OCI-LY3 (cell line): ENCODE measurements around the gene RTN3.

Source experiments
- H2AFZ ChIP-seq: fragments of 200-600, 300-600 bp; shearing (Covaris generic); 2 replicates; pipeline ENCODE4 v1.6.0; 2014; ENCODE audit warnings: antibody characterized with exemption, low read depth, low read length
- H3K27ac ChIP-seq: fragments of 200-600, 300-600 bp; sonication (generic); 2 replicates; pipeline ENCODE4 v1.5.1; 2014; ENCODE audit warnings: mild to moderate bottlenecking, low read length, moderate library complexity, mixed read lengths
- H3K27me3 ChIP-seq: fragments of 200-600, 300-600 bp; sonication (generic); 2 replicates; pipeline ENCODE4 v1.6.1; 2014; ENCODE audit warnings: low read depth, low read length, mixed read lengths
- H3K36me3 ChIP-seq: fragments of 200-600, 300-600 bp; sonication (generic); replicated peaks from 2 replicates; pipeline ENCODE3; 2014; ENCODE audit warnings: low read depth, low read length, mixed read lengths
- H3K4me1 ChIP-seq: fragments of 300-600, 200-600 bp; sonication (generic); 2 replicates; pipeline ENCODE4 v1.6.1; 2014; ENCODE audit warnings: low read length, mixed read lengths
- H3K4me2 ChIP-seq: fragments of 200-600, 300-600 bp; sonication (generic); 2 replicates; pipeline ENCODE4 v1.6.1; 2014; ENCODE audit warnings: low read length, mixed read lengths
- H3K4me3 ChIP-seq: fragments of 300-600, 200-600 bp; sonication (generic); 2 replicates; pipeline ENCODE4 v1.5.1; 2014; ENCODE audit warnings: antibody characterized with exemption, mild to moderate bottlenecking, low read length, moderate library complexity
- H3K79me2 ChIP-seq: fragments of 300-600, 200-600 bp; shearing (Covaris generic); 2 replicates; pipeline ENCODE4 v1.6.1; 2014; ENCODE audit warnings: mild to moderate bottlenecking, low read length, mixed read lengths
- H3K9ac ChIP-seq: fragments of 300-600, 200-600 bp; shearing (Covaris generic); 2 replicates; pipeline ENCODE4 v1.6.0; 2014; ENCODE audit warnings: mild to moderate bottlenecking, low read length, moderate library complexity
- H3K9me3 ChIP-seq: fragments of 200-600, 300-600 bp; shearing (Covaris generic); 2 replicates; pipeline ENCODE4 v1.6.1; 2014; ENCODE audit warnings: low read length, mixed read lengths; ENCODE audit not compliant: insufficient read depth
- H4K20me1 ChIP-seq: fragments of 200-600, 300-600 bp; sonication (generic); 2 replicates; pipeline ENCODE4 v1.6.1; 2016; ENCODE audit warnings: low read length, mixed read lengths; ENCODE audit not compliant: insufficient read depth
- EZH2phosphoT487 ChIP-seq: fragments of 200-600 bp; shearing (Covaris generic); IDR thresholded peaks from 2 replicates; pipeline ENCODE4 v1.6.1; 2018; ENCODE audit warnings: antibody characterized with exemption, mixed run types, low read depth
- TF ChIP-seq, protein P1 (sequence below): fragments of 200-600, 300-600 bp; sonication (generic); IDR thresholded peaks from 2 replicates; pipeline ENCODE4 v1.5.1; 2014; ENCODE audit warnings: antibody characterized with exemption, low read length, low read depth

RTN3 gene

DNA sequence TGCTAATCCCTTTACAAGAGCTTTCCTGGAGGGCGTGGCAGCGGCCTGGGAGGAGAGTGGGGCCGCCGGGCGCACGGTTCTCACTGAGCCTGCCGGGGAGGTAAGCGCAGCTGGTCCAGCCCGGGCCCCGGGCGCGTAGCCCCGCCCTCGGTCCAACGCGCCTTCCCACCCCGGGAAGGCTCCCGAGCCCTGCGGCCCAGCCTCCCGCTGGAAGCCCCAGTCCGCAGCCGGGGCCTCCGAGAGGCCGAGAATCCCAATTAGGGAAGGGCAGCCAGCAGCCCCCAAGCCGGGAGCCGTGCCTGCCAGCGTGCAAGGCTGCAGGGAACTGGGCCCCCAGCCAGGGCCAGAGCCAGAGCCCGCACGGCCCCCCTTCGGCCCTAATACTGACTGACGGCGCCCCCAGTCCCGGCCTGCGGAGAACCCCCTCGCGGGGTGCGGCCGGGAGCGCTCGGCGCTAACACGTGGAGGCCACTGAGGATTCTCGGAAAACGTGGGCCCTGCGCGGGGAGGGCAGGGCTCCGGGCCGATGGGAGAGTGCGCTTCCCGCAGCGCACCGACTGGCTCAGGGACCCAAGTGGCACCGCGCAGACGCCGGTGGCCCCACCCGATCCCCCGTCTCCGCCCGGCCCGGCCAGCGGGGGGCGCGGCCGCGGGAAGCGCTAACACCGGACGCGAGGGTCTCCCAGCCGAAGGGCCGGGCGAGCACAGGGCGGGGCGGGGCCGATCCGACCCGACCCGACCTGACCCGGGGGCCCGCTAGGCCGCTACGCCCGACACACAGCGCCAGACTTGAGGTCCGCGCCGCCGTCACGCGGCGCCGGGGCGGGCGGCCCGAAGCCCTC is 81.6 kb downstream of the RTN3 start:
- Histone ChIP-seq H4K20me1 (peaks cover 19% of the 10 kb centered on the region), H3K9me3 (no peaks in the 10 kb centered on the region), H3K36me3 (peaks cover 7% of the 10 kb centered on the region), H3K4me3 (no peak overlapping the region), H2AFZ (no peak overlapping the region), H3K9ac (no peak overlapping the region), H3K4me1 (peaks cover 8% of the 10 kb centered on the region), H3K27ac (no peak overlapping the region), H3K4me2 (no peak overlapping the region), H3K27me3 (no peaks in the 10 kb centered on the region), H3K79me2 (peaks cover 20% of the 10 kb centered on the region)
- TF ChIP-seq, protein P1, sequence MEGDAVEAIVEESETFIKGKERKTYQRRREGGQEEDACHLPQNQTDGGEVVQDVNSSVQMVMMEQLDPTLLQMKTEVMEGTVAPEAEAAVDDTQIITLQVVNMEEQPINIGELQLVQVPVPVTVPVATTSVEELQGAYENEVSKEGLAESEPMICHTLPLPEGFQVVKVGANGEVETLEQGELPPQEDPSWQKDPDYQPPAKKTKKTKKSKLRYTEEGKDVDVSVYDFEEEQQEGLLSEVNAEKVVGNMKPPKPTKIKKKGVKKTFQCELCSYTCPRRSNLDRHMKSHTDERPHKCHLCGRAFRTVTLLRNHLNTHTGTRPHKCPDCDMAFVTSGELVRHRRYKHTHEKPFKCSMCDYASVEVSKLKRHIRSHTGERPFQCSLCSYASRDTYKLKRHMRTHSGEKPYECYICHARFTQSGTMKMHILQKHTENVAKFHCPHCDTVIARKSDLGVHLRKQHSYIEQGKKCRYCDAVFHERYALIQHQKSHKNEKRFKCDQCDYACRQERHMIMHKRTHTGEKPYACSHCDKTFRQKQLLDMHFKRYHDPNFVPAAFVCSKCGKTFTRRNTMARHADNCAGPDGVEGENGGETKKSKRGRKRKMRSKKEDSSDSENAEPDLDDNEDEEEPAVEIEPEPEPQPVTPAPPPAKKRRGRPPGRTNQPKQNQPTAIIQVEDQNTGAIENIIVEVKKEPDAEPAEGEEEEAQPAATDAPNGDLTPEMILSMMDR = no peak
- TF ChIP-seq EZH2phosphoT487 = no peak

DNA sequence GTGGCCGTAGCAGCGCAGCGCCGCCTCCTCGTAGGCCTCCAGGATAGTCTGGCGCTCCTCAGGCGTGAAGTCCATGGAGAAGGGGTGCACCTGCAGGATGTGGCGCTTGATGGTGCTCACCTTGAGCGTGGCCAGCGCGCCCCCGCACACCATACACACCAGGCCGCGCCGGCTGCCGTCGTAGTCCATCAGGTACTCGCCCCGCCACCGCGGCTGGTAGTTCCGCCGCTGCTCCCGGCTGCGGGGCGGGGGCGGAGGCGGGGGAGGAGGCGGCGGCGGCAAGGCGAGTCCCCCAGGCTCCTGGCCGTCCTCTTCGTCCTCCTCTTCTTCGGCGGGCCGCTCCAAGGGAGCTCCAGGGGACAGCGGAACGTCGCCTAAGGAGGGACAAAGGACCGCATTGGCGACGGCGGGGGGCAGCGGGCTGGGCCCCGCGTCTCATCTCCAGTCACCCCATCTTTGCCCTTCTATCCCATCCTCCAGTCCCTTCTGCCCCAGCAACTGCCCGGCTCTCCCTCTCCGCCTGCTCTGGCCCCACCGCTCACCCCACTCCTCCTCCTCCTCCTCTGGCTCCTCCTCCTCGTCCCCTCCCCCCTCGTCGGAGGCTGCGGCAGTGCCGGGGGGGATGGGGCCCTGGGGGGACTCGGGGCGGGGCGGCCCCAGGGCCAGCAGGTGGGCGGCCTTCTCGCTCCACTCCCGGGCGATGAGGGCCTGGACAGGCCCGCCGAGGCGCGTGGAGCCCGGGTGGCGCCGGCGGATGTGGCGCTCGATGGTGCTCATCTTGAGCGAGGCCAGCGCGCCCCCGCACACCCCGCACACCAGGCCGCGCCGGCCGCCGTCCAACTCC is 82.4 kb downstream of the RTN3 start:
- Histone ChIP-seq H3K4me3 (no peak overlapping the region), H3K36me3 (peaks cover 7% of the 10 kb centered on the region), H4K20me1 (peaks cover 20% of the 10 kb centered on the region), H3K27ac (no peak overlapping the region), H3K79me2 (peaks cover 22% of the 10 kb centered on the region), H3K9me3 (no peaks in the 10 kb centered on the region), H3K4me1 (peaks cover 8% of the 10 kb centered on the region), H3K9ac (no peak overlapping the region), H2AFZ (no peak overlapping the region), H3K4me2 (no peak overlapping the region), H3K27me3 (no peaks in the 10 kb centered on the region)
- TF ChIP-seq EZH2phosphoT487 = no peak
- TF ChIP-seq, protein P1 = no peak

DNA sequence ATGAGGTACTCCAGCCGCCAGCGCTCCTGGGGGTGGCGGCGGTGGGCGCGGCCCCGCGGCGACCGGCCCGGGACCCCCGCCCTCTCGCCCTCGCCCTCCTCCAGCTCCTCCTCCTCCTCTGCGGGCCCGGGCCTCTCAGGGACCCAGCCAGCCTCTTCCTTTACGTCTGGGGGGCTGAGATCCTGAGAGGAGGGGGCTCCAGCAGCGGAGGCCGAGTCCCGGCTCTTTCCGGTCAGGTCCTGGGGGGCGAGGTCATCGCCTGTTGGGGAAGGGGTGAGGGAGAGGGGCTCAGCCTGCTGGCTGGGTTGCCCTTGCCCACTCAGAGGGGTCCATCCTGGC is 83.0 kb downstream of the RTN3 start:
- Histone ChIP-seq H3K4me3 (no peak overlapping the region), H3K4me1 (peaks cover 8% of the 10 kb centered on the region), H3K9ac (no peak overlapping the region), H3K79me2 (peaks cover 22% of the 10 kb centered on the region), H4K20me1 (peaks cover 20% of the 10 kb centered on the region), H3K27me3 (no peaks in the 10 kb centered on the region), H3K4me2 (no peak overlapping the region), H3K36me3 (peaks cover 7% of the 10 kb centered on the region), H3K9me3 (no peaks in the 10 kb centered on the region), H3K27ac (no peak overlapping the region), H2AFZ (no peak overlapping the region)
- TF ChIP-seq EZH2phosphoT487 = no peak
- TF ChIP-seq, protein P1 = no peak
